GM18519 (cell line): ENCODE measurements around the gene DHRS2.
"Not testable (repeated sequence)": the region's sequence is repeated elsewhere in the genome, so short reads cannot be mapped to it uniquely, and the experiment has no call there.

Experiments
- ATAC-seq: cut with Tn5 transposase; IDR thresholded peaks from one replicate; pipeline ENCODE4 v1.9.1; 2021; ENCODE audit warnings: mild to moderate bottlenecking, moderate library complexity; ENCODE audit not compliant: unreplicated experiment, low FRiP score

DHRS2 gene

DNA sequence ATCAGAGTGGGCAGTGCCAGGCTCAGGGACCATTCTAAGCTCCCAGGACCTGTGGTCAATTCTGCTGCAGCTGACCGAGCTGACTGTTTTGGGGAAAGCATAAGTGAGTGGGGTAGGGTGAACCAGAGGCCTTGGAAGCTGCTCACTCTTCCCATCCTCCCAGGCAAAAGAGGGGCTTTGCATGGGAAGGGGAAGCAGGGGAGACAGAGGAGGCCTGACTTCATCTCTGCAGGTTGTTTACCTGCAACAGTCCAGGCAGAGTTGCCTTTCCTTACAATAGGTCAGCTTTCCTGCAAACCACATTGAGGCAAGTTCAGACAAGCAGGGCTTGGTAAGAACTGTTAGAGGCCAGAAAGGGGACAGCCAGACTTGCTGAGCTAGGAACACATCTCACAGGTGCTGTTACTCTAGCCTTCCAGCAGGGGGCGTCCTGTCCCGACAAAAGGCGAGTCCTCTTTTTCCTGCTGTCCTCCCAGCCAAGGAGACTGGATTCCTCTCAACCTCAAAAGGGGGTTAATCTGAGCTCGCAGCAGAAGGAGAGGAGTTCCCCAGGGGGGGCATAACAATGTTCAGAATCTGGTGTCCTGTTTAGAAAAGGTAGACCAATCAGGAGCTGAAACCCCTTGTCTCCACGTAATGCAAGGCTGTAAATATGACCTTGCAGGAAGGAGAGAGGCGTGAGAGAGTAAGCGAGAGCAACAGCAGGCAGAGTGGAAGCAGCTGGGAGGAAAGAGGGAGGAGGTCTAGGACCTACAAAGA lies 4.3 kb upstream of the DHRS2 start:
- no peak for ATAC-seq

DNA sequence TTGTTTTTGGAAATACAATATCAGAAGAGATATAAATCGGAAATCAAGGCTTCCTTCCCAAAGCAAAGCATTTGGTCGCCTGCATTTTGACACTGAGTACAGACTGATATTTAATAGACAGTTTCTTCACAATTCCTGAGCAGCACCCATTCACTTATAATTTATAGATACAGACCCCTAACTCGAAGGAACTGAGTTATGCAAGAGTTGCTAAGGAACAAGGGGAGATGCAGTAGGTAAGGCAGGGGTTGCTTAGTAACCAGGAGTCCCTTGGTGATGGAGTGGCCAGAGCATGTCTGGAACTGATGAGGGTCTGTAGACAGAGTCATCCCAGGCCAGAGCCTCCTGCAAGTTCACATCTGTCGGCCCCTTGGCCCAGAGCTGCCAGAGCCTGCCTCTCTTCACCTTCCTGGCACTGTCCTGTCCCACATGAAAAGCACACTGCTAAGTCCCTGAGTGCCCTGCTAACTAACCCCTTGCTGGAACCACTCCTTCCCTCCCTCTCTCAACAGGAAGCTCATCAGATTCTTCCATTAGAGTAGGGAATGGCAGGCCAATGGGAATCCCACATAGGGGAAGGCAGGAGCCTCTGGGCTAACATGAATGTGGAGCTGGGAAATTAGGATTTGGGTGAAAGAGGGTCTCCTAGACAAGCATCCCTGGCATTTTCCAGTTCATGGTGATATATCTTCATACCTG lies 3.6 kb upstream of the DHRS2 start:
- ATAC-seq: no peak

DNA sequence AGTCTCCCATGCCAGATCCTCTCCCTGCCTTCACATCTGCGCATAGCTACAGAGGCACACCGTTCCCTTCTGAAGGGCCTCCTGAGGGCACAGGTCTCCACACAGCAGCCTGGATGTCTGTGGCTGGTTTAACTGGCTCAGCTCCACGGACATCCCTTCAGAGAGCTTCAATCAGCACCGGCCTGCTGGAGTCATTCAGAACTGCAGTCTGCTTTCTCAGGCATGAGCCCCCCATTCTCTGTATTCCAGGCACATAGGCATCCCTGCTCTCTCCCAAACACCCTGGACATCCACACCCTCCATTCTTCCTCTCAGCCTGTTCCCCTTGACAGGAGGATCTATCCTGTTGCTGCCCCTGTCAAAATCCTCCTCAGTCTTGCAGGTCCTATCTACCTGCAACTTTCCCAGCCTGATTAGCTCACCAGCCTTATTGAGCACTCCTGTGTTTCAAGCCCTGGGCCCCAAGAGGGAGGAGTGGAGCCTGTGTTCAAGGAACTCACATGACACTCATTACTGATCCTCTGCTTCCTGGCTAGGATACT lies 2.9 kb upstream of the DHRS2 start:
- no peak for ATAC-seq

DNA sequence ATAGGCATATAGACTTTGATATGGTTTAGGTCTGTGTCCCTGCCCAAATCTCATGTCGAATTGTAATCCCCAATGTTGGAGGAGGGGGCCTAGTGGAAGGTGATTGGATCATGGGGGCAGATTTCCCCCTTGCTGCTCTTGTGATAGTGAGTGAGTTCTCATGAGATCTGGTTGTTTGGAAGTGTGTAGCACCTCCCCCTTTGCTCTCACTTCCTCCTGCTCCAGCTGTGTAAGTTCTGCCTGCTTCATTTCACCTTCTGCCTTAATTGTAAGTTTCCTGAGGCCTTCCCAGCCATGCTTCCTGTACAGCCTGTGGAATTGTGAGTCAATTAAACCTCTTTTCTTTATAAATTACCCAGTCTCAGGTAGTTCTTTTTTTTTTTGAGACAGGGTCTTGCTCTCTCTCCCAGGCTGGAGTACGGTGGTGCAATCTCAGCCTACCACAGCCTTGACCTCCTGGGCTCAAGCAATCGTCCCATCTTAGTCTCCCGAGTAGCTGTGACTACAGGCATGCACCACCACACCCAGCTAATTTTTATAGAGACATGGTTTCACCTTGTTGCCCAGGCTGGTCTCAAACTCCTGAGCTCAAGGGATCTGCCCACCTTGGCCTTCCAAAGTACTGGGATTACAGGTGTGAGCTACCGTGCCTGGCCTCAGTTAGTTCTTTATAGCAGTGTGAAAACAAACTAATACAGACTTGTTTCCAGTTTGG lies 1.3 kb upstream of the DHRS2 start:
- ATAC-seq: not testable (repeated sequence)

DNA sequence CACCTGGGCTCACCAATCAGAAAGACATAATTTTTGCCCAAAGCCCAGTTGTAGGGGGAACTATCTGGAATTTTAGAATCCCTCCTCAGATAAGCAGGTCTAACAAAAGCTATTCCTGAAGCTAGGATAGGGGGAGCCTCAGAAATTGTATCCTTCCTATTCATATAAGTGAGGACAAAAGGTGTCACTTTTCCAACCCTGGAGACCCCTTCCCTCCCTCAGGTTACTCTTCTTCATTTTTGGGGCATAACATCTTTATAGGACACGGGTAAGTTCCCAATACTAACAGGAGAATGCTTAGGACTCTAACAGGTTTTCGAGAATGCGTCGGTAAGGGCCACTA lies 1.1 kb downstream of the DHRS2 start:
- not testable (repeated sequence) for ATAC-seq

DNA sequence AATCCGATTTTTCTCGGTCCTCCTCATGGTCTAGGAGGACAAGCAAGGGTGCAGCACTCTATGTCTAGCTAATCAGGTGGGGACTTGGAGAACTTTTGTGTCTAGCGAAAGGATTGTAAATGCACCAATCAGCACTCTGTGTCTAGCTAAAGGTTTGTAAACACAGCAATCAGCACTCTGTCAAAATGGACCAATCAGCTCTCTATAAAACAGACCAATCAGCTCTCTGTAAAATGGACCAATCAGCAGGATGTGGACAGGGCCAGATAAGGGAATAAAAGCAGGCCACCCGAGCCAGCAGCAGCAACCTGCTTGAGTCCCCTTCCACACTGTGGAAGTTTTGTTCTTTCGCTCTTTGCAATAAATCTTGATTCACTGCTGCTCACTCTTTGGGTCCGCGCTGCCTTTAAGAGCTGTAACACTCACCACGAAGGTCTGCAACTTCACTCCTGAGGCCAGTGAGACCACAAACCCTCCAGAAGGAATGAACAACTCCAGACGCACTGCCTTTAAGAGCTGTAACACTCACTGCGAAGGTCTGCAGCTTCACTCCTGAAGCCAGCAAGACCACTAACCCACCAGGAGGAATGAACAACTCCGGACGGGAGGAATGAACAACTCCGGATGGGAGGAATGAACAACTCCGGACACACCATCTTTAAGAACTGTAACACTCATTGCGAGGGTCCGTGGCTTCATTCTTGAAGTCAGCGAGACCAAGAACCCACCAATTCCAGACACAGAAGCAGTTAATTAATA lies 1.7 kb downstream of the DHRS2 start:
- ATAC-seq: not testable (repeated sequence)

DNA sequence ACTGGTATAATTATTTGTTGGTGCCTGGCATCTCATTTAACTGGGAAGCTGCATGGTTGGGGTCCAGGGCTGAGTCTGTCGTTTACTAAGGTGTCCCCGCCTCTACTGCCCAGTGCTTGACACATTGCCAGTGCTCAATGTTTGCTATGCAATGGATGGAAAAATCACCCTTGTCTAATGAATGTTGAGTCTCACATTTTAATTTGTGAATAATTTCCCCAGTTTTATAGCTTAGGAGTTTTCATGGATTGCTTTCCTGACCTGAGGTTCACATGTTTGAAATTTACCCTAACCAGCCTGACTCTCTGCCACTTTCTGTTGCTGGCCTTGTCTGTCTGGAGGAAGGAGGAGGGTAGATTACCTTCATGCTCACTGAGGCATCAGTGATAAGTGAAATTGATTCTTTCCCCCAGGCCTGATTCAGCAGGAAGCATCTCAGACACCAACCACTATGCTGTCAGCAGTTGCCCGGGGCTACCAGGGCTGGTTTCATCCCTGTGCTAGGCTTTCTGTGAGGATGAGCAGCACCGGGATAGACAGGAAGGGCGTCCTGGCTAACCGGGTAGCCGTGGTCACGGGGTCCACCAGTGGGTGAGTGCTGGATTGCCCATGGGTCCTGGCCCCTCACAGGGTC lies 2.4 kb downstream of the DHRS2 start:
- ATAC-seq: no peak

DNA sequence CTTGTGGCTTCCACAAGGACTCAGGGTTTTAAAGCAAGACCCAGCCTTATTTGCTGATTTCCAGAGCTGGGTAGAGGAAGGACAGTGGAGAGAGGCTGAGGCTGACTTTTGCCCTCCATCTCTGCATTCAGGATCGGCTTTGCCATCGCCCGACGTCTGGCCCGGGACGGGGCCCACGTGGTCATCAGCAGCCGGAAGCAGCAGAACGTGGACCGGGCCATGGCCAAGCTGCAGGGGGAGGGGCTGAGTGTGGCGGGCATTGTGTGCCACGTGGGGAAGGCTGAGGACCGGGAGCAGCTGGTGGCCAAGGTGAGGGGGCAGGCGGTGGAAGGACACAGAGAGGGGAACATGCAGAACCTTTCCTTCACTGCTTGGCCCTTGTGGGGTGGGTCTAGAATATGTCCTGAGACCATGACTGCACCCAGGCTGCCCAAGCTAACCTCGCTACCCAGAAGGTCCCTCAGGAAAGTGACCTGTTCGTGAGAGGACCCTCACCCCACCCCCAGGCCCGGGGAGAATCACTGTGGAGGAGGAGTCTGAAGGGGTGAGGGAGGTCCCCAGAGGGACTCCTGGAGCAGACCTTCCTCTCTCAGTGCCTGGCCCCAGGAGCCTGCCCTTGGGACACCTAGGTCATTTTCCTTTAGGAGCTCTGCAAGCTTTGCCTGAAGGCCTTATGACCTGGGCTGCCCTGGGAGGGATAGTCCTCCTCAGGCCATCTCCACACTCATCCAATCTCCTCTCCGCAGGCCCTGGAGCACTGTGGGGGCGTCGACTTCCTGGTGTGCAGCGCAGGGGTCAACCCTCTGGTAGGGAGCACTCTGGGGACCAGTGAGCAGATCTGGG lies 3.1 kb downstream of the DHRS2 start:
- no peak for ATAC-seq

DNA sequence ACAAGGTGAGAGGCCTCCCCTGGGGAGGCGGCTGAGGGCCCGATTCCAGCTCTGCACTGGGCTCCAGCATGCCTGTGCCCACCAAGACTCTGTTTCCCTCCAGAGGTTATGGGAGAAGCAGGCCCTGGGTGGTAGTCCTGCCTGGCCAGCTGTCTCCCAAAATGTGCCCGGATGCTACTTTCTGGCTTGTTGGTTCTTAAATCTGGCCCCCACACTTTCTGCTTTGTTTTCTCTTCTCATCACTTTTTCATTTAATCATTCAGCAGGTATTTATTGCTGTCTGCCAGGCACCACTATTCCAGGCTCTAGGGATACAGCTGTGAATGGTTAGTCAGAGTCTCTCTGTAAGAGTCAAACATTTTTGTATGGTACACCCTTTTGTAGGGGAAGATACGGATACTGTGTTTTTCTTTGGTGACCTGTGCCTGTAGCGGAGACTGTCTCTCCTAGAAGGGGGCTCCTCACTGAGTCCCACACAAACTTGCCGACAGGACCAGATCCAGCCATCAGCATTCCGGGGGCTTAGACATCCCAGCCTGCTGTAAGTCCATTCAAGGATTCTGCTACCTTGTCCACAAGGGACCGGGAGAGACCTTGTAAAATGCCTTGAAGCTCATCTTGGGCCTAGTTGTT lies 3.8 kb downstream of the DHRS2 start:
- no peak for ATAC-seq

DNA sequence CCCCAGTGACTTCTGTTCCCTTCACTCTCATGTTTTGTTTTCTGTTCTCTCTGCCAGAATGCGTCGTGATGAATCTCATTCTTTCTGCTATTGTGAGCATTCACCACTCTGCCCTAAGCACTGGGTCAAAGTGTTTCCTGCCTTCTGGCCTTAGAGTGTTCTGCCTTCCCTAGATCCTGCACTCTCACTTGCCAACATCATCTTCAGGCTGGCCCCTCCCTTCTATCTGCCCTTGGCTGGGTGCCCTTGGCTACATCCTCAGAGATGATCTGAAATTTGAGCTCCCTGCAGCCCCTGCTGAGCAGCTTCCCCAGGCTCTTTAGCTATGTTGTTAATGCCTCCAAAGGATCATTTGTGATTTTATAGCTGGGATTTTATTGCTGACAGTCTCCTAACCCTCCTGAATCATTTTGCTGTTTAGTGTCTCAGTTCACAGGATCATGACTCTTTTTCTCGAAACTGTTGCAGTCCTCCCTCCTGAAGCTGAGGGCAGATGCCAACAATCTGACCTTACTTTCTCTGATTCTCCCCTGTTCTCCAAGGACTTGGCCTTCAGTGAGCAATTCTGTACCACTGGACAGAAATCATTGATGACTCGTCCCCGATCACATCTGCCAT lies 4.5 kb downstream of the DHRS2 start:
- ATAC-seq: no peak

DNA sequence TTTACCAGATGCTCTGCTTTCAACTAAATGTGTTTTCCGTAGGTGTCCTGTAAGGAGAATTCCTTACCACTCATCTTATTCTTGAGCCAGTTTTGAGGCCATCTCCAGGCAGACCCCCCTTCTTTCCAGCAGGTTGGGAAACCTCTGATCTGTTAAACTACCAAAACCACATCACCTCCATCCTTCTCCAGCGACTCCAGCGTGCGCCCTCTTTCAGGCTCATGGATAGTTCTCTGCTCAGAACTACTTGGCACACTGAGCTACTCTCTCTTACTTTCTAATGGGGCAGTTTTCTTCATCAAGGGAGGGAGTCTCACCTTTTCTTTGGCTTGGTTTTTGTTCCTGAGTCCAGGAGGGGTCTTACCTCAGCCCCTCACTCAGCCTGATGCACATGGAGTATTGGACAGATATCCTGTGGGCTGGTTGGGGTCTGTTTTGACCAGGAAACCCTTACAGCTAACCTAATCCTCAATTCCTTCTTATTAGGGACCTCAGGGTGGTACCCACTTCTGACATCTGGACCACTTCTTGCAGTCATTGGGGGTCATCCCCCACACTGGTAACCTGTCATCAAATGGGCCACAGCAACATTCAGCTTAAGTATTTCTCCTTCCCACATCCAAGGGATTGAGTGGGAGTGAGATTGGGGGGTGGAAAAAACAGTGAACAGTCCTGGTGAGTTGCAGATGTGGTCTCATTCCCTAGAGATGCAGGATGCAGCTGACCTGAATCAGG lies 5.2 kb downstream of the DHRS2 start:
- no peak for ATAC-seq

DNA sequence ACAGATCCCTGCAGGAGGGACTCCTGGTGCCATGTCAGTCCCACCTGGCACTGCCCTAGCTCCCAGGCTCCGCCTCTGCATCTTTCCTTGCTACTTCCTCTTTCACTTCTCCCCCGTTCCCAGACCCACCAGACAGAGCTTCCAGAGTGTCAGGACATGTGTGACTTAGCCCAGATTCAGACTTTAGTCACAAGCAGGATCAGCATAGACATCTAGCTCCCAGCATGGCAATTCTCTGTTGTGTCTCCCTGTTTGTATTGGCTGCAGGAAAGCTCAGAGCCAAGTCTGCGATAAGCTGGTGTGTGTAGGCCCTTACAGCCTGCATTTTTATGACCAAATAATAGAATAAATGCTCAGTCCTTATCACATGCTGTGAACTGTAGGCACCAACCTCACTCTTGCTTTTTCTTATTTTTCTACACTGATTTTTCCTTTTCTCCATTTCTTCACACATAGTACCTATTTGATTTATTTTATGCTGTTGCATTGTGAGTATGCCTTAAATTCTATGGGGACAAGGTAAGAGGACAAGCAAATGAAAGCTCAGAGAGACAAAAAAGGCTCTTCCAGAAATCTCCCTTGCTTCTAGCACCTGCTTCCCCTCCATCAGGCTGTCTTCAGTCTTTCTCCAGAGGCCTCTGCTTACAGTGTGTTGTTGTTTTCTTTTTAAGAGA lies 5.9 kb downstream of the DHRS2 start:
- ATAC-seq: no peak

DNA sequence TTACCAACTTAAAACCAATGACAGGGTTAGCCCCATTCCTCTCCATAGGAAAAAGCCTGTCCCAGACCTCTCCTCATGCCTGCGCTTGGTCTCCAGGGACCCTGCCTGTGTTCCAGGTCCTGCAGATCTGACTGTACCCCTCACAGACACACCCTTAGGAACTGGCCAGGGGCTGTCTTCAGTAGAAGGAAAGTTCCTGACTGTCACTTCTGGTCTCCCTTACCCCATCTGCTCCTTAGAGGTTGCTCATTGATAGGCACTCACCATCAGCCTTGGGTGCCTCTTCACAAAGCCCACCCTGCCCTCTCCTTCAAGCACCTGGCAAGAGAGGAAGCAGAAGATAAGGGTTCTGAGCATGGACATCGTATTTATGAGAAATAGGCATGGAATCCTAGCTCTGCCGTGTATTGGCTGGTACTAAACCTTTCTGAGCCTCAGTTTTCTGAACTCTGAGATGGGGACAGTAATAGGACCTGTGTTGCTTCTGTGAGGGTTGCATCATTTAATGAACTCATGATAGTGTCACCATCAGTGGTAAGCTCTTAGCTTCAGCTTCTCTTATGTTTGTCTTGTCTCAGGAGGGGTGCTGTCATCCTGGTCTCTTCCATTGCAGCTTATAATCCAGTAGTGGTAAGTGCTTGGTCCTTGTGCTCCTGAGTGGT lies 7.5 kb downstream of the DHRS2 start:
- ATAC-seq: no peak

DNA sequence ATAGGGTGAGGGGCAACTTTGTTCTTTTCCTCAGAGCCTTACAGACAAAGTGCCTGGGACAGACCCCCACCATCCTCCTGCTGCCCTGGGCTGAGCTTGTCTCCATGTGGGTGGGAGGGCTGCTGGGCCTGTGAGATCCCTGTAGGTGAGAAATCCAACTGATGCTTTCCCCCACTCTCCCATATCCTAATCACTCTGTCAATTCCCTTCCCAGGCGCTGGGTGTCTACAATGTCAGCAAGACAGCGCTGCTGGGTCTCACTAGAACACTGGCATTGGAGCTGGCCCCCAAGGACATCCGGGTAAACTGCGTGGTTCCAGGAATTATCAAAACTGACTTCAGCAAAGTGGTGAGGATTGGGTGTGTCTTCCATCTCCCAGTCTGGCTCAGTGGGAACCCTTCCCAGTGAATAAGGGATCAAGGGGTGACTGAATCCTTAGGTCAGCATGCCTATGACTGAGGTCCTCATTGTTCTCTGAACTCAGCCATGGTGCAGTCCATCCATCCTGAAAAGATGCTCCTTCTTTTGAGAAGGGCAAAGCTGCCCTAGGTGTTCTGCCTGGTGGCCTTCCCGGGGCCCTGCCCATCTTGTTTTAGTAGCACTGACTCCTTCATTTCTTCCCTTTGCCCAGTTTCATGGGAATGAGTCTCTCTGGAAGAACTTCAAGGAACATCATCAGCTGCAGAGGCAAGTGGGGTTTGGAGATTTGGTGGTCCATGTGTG lies 8.2 kb downstream of the DHRS2 start:
- ATAC-seq: no peak

DNA sequence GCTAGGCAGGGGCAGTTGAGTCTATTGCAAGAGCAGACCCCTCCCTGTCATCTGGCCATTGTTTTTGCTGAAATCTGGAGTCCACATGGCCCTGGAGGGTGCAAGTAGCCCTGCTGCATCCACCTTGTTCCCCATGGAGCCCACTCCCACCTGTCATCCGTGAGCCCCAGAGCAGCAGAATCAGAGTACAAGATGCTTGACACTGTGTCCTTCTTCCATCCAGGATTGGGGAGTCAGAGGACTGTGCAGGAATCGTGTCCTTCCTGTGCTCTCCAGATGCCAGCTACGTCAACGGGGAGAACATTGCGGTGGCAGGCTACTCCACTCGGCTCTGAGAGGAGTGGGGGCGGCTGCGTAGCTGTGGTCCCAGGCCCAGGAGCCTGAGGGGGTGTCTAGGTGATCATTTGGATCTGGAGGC lies 8.8 kb downstream of the DHRS2 start:
- ATAC-seq: no peak

DNA sequence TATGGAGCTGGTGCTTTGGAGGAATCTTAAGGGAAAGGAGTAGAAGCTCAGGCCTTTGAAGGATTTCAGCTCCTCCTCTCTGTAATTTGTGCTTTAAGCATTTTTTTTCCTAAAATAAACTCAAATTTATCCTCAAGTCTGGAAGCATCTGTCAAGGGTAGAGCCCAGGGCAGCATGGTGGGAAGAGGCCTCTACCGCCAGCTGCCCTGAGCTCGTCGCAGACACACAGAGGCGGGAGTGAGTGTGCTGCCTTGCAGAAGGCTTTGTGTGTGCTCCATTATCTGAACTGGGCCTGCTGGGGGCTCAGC lies 9.3 kb downstream of the DHRS2 start:
- no peak for ATAC-seq
